HG02973 (cell line): ENCODE results near the gene EEIG1.
A peak's percentile ranks its signal among the peaks of the same experiment; 100 is the strongest.

Source experiments
- ATAC-seq: cut with Tn5 transposase; IDR thresholded peaks from one replicate; pipeline ENCODE4 v1.9.1; 2021; ENCODE audit warnings: moderate library complexity; ENCODE audit not compliant: unreplicated experiment

The EEIG1 gene

DNA sequence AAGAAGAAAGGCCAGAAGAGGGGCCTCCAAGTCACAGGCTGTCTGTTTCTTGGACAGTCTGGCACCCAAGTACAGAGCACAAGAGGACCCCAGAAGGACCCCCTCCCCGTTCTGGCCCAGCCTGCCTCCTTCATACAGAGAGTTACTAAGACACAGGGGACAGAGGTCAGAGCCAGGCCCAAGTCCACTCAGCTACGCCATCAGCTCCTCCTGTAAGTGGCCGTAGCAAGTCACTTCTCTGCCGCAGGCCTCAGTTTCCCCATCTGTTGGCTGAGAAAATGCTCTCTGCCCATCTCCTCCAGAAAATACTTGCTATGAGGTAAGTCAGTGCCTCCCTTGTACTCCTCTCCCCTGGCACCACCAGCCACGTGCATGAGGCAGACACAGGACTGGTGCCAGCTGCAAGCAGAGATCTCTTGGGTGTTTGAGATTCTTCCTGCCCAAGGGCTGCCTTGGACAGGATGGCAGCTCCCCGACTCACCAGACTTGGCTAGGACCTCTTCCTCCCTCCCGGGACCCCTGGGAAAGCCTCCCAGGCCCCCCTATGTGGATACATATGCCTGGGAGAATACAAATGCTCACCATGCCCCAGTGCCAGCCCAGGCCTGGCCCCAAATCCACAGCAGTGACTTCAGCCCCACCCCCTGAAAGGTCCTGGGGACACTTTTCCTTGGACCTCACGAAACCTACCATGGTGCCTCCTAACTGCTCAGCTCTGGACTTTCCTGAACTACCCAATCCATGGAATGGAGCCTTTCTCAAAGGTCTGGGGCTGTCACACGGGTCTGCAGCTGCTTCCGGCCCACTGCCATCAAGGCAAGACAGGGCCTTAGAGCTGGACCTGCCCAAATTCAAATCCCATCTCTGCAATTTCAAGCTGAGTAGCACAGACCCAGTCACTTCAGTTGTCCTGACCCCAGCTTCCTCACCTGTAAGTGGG lies 5.1 kb downstream of the EEIG1 start:
- ATAC-seq = no peak

DNA sequence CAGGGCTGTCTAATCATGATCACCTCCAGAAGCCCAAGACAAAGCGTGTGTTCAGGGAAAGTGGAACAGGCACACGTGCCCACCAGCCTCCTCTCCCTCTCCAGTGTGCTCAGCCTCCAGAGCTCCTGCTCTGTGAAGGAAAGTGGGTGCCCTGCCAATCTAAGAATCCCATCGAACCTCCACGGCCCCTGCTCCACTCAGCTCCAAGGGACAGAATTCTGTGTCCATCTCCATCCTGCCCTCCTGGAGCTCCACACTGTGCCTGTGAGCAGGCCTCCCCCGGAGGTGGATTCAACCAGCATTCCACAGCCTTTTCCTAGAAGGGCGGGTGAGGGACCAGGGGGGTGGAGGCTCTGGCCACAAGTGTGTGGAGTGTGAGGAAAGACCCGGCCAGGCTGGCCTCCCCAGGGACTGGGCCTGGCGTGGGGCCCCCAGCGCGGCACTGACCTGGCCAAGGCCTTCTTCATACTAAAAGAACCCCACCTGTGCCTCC lies 6.0 kb downstream of the EEIG1 start:
- no peak for ATAC-seq

DNA sequence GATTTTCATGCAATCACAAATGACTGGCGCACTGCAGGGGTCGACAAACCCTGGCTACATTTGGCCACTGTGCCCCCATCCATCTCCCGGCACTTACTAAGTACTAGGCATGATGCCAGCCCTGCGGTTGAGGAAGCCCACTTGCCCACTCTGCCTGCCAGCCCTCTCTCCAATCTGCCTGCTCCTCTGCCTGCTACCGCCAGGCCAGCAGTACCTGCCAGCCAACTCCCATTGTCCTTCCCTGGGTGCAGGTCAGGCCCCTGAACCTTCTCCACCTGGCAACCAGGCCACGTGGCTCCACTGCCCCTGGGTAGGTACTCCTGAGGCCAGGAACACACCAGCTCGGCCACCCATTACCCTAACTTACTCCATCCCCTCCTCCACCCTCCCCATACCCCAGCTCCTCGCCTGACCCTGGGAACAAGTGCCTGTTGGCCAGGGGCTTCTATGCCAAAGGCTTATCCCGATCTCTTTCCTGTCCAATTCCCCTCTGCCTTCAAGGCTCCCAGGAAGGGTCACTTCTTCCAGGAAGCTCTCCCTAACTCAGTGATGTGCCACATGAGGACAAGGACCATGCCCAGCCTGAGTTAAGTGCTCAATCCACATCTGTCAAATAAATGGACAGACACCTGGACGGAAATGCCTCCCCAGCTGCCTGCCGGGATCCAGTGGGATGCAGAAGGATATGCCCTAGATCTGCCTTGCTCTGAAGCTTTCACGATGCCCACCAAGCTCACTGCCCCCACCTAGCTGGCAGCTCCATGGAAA lies 6.6 kb downstream of the EEIG1 start:
- ATAC-seq = no peak

DNA sequence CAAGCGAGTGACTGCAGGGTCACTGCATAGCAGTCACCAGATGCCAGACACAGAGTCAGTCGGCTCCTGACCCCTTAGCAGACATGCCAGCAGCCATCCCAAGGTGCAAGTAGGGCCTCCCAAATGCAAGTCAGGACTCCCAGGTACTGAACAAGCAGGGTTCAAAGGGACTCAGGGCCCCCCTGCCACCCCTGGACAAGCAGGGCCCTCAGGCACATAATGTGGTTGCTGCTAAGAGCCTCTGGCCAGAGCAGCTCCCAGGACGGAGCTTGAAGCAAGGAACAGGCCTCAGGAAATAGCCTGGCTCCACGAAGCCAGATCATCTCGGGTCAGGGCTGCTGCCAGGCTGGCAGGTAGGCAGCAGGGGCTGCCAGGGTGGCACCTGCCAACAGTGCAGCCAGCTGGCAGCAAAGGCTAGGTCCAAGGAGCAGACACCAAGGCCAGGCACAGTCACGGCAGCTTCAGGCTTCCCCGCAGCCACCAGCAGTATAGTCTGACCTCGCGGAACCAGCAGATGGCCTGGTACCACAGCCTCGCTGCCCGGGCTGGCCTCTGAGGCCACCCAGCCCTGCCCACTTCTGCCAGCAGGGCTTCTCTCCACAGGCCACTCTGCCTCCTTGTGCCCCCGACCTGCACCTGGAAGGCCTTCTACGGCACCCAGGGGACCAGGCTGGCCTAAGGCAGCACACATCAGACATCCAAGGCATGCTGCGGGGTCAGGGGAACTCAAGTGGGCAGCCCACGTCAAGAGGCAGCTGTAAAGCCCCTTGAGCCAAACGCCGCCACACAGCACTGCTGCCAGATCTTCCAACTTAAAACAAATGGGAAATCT lies 7.4 kb downstream of the EEIG1 start:
- ATAC-seq = no peak

DNA sequence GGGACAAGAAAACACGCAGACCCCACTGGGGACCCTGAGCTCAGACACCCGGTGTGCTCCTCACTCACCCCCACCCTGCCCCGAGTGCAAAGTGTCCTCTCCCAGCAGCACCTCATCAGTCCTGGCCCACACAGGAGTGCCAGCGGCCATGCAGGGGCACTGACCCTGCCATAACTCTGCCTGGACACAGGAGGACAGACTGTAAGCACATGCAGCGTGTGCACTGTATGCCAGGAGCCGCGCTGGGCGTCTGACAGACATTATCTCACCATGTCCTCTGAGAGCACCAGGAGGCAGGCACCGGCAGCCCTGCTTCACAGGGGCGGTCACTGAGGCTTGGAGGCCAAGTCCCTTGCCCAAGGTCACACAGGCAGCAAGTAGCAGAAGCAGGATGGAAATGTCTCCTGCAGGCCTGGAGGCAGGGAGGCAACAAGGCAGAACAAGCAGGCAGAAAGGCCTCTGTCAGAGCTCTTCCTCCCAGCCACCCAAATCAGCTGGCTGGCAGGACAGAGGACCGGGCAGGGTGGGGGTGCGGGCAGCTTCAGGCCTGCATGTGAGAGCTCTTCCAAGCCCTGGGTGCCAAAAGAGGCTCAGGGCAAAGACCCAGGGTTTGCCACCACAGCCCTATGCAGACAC lies 8.4 kb downstream of the EEIG1 start:
- ATAC-seq = no peak

DNA sequence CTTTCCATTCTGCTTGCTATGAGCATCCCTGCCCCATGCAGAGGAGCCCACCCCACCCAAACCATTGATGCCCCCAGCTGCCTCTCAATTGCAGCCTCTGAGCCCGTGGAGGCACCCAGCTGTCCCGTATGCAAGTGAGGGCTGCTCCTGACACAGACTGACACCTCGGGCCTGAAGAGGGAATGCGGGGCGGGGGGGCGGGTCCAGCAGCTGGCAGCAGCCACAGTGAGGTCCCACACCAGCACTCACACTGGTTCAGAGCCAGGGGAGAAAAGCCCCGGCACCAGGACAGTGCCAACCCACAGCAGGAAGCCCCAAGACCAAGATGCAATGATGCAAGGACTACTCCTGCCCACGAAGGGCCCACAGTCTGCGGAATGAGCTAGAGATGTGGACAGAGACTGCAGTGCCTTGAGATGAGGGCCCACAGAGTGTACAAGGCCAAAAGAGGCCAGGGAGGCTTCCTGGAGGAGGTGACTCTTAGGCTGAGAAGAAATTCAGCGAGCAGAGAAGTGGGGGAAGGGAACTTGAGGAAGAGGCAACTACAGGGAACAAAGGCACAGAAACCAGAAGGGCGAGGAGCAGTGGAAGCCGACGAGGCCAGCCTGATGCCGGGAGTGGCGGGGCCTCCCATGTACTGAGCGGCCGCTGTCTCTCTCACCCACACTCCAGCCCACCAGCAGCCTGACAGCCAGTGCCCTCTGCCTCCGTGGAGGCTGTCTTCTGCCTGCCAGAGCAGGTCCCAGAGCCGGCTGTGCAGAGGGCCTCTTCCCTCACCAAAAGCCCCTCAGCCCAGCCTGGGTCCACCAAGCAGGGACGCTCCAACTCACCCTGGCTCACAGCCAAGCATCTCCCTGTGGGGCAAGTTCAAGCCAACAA lies 9.2 kb downstream of the EEIG1 start:
- ATAC-seq = no peak

DNA sequence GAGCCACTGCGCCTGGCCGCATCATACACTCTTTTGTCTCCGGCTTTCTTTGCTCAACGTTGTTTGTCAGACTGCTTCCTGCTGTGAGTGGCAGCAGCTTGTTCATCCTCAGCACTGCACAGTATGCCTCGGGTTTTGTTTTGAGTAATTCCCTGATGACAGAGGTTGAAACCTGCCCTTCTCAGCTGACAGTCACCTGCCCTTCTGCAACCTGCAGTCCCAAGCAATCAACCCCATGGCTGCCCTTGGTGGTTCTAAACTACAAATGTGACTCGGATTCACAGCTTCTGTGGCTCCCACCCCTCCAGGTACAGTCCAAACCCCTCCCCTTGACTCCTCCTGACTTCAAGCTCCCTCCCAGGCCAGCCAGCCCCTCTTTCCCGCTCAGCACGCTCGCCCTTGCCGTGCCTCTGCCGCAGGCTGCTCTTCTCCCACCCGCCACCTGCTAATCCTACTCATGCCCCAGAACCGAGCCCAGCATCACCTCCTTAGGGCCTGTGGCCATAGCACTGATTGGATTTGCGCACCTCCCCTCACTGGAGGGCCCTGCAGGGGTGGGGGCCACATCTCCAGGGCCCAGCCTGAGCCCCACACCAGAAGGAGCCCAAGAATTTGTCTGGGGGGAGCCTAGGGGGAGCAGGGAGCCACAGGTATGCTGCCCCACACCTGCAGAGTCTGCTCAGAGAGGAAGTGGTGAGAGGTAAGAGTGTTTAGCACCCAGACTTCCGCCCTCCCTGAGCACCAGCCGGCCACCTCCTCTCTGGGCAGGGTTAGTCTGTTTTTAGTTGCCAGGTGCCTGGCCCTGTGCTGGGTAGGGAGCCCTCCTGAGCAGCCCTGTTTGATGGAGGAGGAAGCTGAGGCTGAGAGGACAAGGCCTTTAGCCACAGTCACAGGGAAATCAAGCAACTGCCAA lies 10.1 kb downstream of the EEIG1 start:
- ATAC-seq = peak; percentile 73

DNA sequence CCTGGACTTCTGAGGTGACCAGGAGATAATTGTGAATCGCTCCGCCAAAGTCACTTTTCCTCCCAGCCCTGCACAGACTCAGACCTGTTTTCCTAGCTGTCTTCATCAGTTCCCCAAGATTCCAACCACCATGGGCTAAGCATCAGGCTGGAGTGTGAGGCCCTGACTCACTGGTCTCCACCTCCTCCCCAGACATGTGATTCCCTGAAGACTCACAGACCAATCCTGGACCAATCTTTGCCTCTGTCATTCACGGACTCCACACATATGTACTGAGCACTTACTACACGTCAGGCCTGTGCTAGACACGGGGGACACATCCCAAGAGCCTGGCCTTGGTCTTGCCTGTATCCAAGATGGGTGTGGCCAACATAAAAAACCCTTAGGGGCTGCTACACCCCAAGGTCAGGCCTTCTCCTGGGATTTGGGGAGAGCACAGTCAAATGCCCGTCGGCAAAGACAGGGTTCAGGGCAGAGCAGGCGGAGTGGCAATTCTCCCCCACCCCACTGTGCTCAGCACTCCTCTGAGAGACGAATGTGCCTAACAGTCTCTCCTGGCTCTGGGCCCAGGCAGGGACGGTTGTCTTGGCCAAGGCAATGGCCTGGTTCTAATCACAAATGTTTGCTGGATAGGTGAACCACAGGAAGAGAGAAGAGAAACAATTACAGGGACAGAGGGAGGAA lies 11.9 kb downstream of the EEIG1 start:
- ATAC-seq = no peak

DNA sequence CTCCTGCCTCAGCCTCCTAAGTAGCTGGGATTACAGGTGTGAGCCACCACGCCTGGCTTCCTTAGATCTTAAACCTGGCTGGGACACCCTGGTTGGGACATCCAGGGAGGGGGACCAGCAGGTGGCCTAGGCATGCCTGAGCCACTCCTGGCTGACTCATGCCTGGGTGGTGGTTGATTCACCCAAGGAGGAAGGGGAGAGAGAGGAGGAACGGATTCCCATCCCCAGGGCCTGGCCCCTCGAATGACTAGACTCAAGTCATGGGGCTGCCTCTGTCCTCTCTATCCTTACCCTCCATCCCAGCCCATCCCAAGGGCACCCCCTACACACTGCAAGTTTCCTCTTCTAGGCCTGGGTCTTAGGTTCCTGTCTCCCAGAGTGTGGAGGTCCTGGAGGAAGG lies 12.7 kb downstream of the EEIG1 start:
- ATAC-seq = no peak

DNA sequence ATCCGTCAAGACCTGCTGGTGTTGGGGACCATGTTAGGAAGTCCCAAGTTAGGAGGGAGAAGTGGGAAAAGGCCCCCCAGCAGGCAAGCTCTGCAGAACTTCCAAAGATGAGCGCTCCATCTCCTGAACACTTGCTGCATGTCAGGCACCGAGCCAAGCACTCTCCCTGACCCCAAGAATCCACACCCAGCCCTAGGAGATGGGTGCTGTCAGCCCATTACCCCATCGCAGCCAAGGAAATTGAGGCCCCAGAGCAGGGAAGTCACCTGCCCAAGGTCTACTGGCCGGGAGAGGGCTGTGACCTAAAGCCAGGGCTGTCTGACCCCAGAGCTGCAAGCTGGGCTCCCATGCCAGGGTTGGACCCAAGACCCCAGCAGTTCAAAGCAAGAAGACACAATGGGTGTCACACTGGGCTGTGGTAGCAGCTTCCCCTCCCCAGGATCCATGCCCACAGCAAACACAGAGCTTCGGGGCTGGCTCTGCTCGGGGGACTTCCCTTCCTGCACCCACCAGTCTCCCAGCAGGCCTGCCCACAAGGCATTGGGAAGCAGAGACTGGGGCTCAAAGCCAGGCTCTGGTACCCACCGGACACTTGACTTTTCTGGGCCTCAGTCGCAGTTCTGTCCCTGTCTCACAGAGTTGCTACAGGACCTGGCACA lies 13.5 kb downstream of the EEIG1 start:
- ATAC-seq = no peak

DNA sequence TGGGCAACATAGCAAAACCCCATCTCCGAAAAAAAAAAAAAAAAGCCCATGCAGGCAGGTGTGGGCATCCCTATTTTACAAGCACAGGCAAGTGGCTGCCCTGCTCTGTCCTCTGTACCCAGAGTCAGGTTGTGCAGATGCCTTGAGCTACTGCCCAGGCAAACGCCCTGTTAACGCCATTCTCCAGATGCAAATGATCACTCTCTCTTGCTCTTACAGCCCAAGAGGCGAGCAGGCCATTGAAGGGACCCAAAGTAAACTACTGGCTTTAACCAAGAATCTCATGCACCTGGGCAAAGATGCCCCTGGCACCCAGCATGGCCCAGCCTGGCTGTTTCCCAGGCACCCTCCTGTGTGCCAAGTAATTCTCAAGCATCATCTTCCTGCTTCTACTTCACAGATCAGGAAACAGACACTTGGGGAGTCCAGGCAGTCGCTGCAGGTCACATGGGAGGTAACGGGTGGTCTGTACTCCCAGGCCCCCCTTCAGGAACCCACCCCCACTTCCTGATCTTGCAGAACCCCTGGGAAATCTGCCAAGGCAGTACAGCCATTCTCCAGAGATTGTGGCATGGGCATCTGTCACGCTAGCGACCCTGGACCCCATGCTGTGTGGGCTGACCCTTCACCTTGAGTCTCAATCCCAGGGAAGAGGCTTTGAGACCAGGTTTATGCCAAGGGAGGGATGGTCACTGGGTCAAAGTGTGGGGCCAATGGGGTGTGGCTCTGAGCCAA lies 14.2 kb downstream of the EEIG1 start:
- ATAC-seq = no peak

DNA sequence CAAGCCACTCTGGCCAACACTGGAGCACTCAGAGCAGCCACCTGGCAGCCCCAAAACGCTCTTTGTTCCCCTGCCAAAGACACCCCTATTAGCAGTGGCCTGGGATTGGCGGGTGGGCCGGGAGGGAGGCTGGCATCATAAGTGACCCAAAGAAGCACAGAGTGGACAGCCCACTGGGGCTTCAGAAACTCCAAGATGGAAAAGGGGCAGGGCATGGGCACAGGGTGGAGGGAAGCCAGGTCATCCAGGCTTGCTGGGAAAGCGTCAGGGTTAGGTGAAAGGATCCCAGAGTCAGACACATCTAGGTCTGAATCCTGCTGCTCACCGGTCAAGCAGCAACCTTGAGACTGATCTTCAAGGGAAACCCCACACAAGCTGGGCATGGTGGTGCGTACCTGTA lies 14.8 kb downstream of the EEIG1 start:
- ATAC-seq = no peak

DNA sequence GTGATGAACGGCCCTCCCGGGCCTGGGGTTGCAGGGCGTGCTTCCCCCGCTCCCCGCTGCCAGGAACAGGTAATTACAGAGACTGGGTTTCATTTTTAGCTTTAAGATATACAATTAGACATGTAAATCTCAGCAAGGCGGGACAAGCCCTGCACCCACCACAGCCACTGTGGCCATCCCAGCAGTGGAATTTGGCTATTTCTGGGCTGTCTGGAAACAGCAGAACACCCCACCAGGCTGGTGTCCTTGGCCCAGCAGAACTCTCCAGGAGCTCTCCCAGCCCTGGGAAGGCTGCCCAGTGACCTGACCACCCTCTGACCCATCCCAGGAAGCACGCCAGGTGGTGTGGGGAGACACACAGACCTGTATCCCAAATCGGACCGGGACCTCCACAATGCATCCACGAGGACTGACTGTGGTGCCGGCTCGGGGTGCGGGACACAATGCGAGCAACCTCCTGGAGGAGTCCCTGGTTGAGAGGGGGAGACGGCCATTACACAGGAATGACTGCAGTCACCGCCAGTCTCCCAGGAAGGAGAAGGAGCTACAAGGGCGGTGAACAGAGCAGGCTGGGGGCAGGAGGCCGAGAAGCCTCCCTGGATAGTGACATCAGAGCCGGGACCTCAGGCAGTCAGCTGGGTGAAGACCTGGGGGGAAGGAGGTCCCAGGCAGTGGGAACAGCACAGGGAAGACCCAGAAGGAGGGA lies 17.3 kb downstream of the EEIG1 start:
- no peak for ATAC-seq

DNA sequence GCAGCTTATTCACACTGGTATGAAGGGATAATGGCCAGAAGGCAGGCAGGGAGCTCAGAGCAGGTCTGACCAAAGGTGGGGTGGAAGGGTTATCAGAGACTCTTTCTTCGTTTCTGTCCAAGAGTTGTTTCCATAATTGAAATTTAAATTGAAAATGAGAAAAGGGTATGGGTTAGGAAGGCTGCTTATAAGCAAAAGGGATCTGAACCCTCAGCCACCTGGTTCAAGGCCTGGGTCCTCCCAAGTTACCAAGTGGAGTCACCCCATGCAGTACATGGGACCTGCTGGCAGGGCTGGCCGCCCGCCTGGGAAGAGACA lies 17.8 kb downstream of the EEIG1 start:
- no peak for ATAC-seq

DNA sequence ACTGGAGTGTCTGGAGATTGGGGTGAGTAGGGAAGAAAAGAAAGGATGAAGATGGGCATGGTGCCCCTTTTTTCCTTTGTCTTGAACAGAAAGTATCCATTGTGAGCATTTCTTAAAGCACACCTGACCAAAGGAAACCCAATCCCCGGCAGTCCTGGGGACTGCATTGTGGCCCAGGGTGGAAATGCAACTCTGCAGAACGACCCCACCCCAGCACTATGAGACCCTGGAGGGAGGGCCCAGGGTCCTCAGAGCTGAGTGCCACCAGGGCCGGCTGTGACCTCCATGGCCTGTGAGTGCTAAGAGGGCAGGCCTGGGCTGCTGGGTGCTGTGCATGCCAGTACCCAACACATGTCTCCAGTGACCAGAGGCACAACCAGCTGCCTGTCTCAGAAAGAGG lies 18.5 kb downstream of the EEIG1 start:
- ATAC-seq = no peak

DNA sequence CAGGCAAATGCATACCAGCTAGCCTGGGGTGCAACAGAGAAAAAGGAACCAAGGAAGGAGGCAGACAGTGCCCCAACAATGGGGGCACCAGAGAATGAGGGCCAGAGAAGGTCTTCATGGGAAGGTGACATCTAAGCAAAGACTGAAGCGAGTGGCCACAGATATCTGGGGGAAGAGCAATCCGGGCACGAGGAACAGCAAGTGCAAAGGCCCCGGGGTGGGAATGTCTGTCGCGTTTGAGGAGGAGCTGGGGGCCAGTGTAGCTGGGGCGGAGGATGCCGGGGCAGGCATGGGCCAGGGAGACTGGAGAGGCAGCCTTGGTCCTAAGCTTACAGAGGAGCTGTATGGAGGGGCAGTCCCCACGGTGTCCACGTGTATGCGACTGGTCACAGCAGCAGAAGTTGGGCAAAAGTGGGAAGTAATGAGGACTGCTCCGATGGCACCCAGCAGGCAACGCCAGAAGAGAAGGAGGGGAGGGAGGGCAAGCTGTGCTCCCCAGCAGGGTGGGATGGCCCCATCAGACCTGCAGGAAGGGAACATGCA lies 19.1 kb downstream of the EEIG1 start:
- ATAC-seq = no peak
